ENCODE measurements around the gene PNKD. TPM values are rescaled to one million over a fixed set of nuclear protein-coding genes. Genes with fewer than 3 reads are reported as not detected.
A peak's percentile ranks its signal among the peaks of the same experiment; 100 is the strongest.

Gene PNKD
- total and polyA plus RNA-seq, 8 donors, result 35.1 to 121 (median 111) TPM

- peaks cover 45 to 62% (median 53%) of the 10 kb centered on the region in 4 donors for H3K36me3 ChIP-seq
- peaks cover 64 to 94% (median 89%) of the 10 kb centered on the region in 4 donors for H3K4me1 ChIP-seq
- 25 to 42% (median 33%) methylated on average over 12 to 17 of the region's 17 CpGs for WGBS, 5 donors
- no peak for TF ChIP-seq EP300 (IDR thresholded peaks at IDR 0.05)
- peak in 2 of 3 donors; percentile 35 to 62 for TF ChIP-seq POLR2AphosphoS5 (IDR thresholded peaks at IDR 0.05)
- no peaks in the 10 kb centered on the region for H3K27me3 ChIP-seq
- peak overlapping the region; percentile 83 to 100 (median 99) for H3K27ac ChIP-seq
- peak overlapping the region in 2 of 4 donors; percentile 4 to 8 for H3K4me3 ChIP-seq
- intact Hi-C loops (cut with DNase I; ENCODE audit: low total_unique reads), result no loop called here
- peak; percentile 78 to 88 for DNase-seq
- no peaks in the 10 kb centered on the region for H3K9me3 ChIP-seq
Measured at GRCh38 chr2:218282173-218282991, 12.1 kb downstream of the PNKD start.

DNA sequence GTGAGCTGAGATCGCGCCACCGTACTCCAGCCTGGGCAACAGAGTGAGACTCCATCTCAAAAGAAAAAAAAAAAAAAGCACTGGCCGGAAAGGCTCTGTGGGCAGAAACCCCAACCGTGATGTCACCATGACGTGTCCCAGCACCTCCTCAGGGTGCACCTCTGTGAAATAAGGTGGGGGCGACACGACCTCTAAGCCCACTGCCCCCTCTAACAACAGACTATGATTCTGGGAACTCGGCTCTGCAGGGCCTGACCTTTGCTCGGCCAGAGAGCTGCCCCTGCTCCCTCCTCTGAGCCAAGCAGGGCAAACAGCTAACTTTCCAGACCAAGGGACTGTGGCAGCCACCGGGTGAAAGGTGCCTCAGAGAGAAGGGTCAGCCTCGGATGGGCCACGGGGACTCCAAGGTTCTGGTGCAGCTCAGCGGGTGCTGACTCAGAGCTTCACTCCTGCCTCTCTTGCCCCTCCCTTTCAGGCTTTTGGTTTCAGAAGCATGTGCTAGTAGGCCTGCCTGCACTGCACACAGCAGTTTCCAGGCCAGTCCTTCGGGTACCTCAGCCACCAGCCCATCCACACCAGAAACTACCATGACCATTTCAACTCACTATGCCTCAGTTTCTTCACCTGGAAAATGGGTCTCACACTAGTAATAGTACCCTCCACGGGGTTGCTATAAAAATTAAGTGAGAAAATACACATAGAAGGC, 13.9 kb downstream of the PNKD start:
- intact Hi-C loops (cut with DNase I; ENCODE audit: low total_unique reads), result no loop called here
- Histone ChIP-seq H3K27ac (peak overlapping the region; percentile 69 to 100 (median 99)), H3K4me3 (peak overlapping the region in 3 of 4 donors; percentile 20 to 30 (median 24)), H3K4me1 (peaks cover 81 to 94% (median 89%) of the 10 kb centered on the region in 4 donors), H3K27me3 (no peaks in the 10 kb centered on the region), H3K9me3 (no peaks in the 10 kb centered on the region), H3K36me3 (peaks cover 26 to 43% (median 34%) of the 10 kb centered on the region in 4 donors)
- 31 to 44% (median 42%) methylated on average over 14 to 16 of the region's 16 CpGs for WGBS, 5 donors
- TF ChIP-seq POLR2A (IDR thresholded peaks at IDR 0.05) (no peak), POLR2AphosphoS5 (IDR thresholded peaks at IDR 0.05) (peak in 2 of 3 donors; percentile 64 to 75)
- DNase-seq, result peak; percentile 70 to 71

DNA sequence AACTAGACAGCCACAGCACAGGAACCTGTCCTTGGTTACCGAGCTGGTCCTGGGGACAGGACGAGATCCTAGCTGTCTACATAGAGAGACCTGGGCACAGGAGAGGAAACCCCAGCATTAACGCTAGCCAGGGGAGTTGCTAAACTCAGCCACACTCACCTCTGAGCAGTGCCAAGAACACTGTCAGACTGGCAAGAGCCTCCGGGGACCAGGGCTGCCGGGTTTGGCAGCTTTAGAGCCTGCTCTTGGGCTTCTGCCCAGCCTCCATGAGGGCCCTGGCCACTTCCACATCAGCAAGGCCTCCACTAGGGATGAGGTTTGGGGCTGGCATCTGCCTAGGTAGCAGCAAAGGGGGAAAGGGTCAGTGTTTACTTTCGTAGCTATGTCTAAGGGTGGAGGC, 15.3 kb downstream of the PNKD start:
- H3K36me3 ChIP-seq, result peaks cover 13 to 30% (median 20%) of the 10 kb centered on the region in 4 donors
- peak; percentile 46 to 84 for DNase-seq
- TF ChIP-seq EP300 (IDR thresholded peaks at IDR 0.05) (no peak), POLR2AphosphoS5 (IDR thresholded peaks at IDR 0.05) (peak in 2 of 3 donors; percentile 53 to 63)
- peak overlapping the region in 2 of 4 donors; percentile 46 to 48 for H3K4me3 ChIP-seq
- no peaks in the 10 kb centered on the region for H3K27me3 ChIP-seq
- H3K4me1 ChIP-seq, result peaks cover 90 to 96% (median 95%) of the 10 kb centered on the region in 4 donors
- H3K9me3 ChIP-seq, result no peaks in the 10 kb centered on the region
- peak overlapping the region; percentile 83 to 100 (median 99) for H3K27ac ChIP-seq
- intact Hi-C loops (cut with DNase I; ENCODE audit: low total_unique reads), result no loop called here
- WGBS, 5 donors, result 9 to 34% (median 16%) methylated on average over 5 to 6 of the region's 6 CpGs

GRCh38 chr2:218286570-218287459, 16.5 kb downstream of the PNKD start:
- peak overlapping the region; percentile 83 to 100 (median 99) for H3K27ac ChIP-seq
- peak overlapping the region; percentile 35 to 48 (median 44) for H3K4me3 ChIP-seq
- intact Hi-C loops (cut with DNase I; ENCODE audit: low total_unique reads), result no loop called here
- 2 to 4% (median 3%) methylated on average over 11 of the region's 11 CpGs for WGBS, 5 donors
- H3K27me3 ChIP-seq, result no peaks in the 10 kb centered on the region
- peaks cover 90 to 97% (median 94%) of the 10 kb centered on the region in 4 donors for H3K4me1 ChIP-seq
- TF ChIP-seq POLR2AphosphoS5 (IDR thresholded peaks at IDR 0.05) (peak; percentile 79 to 85 (median 85)), POLR2A (IDR thresholded peaks at IDR 0.05) (no peak), EP300 (IDR thresholded peaks at IDR 0.05) (peak; percentile 43)
- TF ChIP-seq, protein P1, sequence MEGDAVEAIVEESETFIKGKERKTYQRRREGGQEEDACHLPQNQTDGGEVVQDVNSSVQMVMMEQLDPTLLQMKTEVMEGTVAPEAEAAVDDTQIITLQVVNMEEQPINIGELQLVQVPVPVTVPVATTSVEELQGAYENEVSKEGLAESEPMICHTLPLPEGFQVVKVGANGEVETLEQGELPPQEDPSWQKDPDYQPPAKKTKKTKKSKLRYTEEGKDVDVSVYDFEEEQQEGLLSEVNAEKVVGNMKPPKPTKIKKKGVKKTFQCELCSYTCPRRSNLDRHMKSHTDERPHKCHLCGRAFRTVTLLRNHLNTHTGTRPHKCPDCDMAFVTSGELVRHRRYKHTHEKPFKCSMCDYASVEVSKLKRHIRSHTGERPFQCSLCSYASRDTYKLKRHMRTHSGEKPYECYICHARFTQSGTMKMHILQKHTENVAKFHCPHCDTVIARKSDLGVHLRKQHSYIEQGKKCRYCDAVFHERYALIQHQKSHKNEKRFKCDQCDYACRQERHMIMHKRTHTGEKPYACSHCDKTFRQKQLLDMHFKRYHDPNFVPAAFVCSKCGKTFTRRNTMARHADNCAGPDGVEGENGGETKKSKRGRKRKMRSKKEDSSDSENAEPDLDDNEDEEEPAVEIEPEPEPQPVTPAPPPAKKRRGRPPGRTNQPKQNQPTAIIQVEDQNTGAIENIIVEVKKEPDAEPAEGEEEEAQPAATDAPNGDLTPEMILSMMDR (IDR thresholded peaks at IDR 0.05), result no peak
- peak; percentile 93 to 97 for DNase-seq
- no peaks in the 10 kb centered on the region for H3K9me3 ChIP-seq
- H3K36me3 ChIP-seq, result peaks cover under 1 to 17% (median 8%) of the 10 kb centered on the region in 4 donors

GRCh38 chr2:218289639-218290315, 19.5 kb downstream of the PNKD start:
- H3K27ac ChIP-seq, result peak overlapping the region; percentile 97 to 100 (median 99)
- intact Hi-C loops (cut with DNase I; ENCODE audit: low total_unique reads), result no loop called here
- no peaks in the 10 kb centered on the region for H3K9me3 ChIP-seq
- H3K4me3 ChIP-seq, result peak overlapping the region; percentile 64 to 95 (median 82)
- WGBS, 5 donors, result 10 to 20% (median 15%) methylated on average over 6 of the region's 6 CpGs
- DNase-seq, result peak in 1 of 2 donors; percentile 88
- H3K4me1 ChIP-seq, result peaks cover 70 to 89% (median 81%) of the 10 kb centered on the region in 4 donors
- TF ChIP-seq, protein P1 (IDR thresholded peaks at IDR 0.05), result no peak
- no peak for TF ChIP-seq POLR2A (IDR thresholded peaks at IDR 0.05)
- no peak for TF ChIP-seq EP300 (IDR thresholded peaks at IDR 0.05)
- peak; percentile 43 to 87 (median 51) for TF ChIP-seq POLR2AphosphoS5 (IDR thresholded peaks at IDR 0.05)
- no peaks in the 10 kb centered on the region for H3K36me3 ChIP-seq
- H3K27me3 ChIP-seq, result no peaks in the 10 kb centered on the region

Measured in stomach (tissue), 9 donors.